Activated T-cell treated with anti-CD3 and anti-CD28 coated beads, Interleukin-2, amount 50 U/mL, for 72 hours (primary cell): ENCODE measurements around the gene PRDM16. TPM values are rescaled to one million over a fixed set of nuclear protein-coding genes. Genes with fewer than 3 reads are reported as not detected.

Experiments
- ATAC-seq, 2 donors: fragments of 150-1000 bp; cut with Tn5 transposase; replicated peaks in 1 of 2; 2 replicates each; pipeline ENCODE4 v1.10.0; 2021; ENCODE audit warnings: moderate library complexity in 2 of 2, mild to moderate bottlenecking in 1 of 2
- DNase-seq, 2 donors: peaks; one replicate each; pipeline ENCODE4 v3.0.0; 2021 to 2022; ENCODE audit warnings: mixed read lengths in 1 of 2
- H3K27ac Mint-ChIP-seq: one replicate; pipeline ENCODE4 v1.8.0; 2022; ENCODE audit warnings: mild to moderate bottlenecking, moderate library complexity, mixed read lengths
- H3K27me3 Mint-ChIP-seq: one replicate; pipeline ENCODE4 v1.8.0; 2022; ENCODE audit warnings: low read depth, mixed read lengths
- H3K36me3 Mint-ChIP-seq, 2 donors: one replicate each; pipeline ENCODE4 v1.8.0; 2022; ENCODE audit warnings: mixed read lengths in 2 of 2, mild to moderate bottlenecking in 1 of 2; ENCODE audit not compliant: insufficient read depth in 2 of 2
- H3K4me1 Mint-ChIP-seq: one replicate; pipeline ENCODE4 v1.8.0; 2022; ENCODE audit warnings: low read depth, mixed read lengths
- H3K4me3 Mint-ChIP-seq, 2 donors: one replicate each; pipeline ENCODE4 v1.8.0; 2022; ENCODE audit warnings: mild to moderate bottlenecking in 2 of 2, mixed read lengths in 2 of 2, moderate library complexity in 2 of 2
- H3K9me3 Mint-ChIP-seq, 2 donors: one replicate each; pipeline ENCODE4 v1.8.0; 2022; ENCODE audit warnings: mixed read lengths in 2 of 2
- total RNA-seq, 2 donors: library from RNA; stranded (reverse); gene quantifications; one replicate each; pipeline ENCODE4 v1.2.3, GENCODE V29; 2022

Gene PRDM16
- total RNA-seq, 2 donors from 2014 or later = 0.77 to 1.7 TPM

GRCh38 chr1:3441880-3442279, 372.9 kb downstream of the PRDM16 start:
- H3K4me3 Mint-ChIP-seq = no peak overlapping the region
- ATAC-seq (no peak), DNase-seq (no peak)
- H3K9me3 Mint-ChIP-seq = no peaks in the 10 kb centered on the region
- H3K36me3 Mint-ChIP-seq = no peaks in the 10 kb centered on the region
- no peaks in the 10 kb centered on the region for H3K27me3 Mint-ChIP-seq
- H3K27ac Mint-ChIP-seq = no peak overlapping the region
- H3K4me1 Mint-ChIP-seq = no peaks in the 10 kb centered on the region

GRCh38 chr1:3442331-3442730, 373.3 kb downstream of the PRDM16 start:
- Mint-ChIP-seq H3K36me3 (peaks cover 0 to under 1% of the 10 kb centered on the region in 2 donors), H3K4me1 (no peaks in the 10 kb centered on the region), H3K27ac (no peak overlapping the region), H3K4me3 (no peak overlapping the region), H3K27me3 (no peaks in the 10 kb centered on the region), H3K9me3 (no peaks in the 10 kb centered on the region)
- ATAC-seq (no peak), DNase-seq (no peak)

GRCh38 chr1:3442901-3443300, 373.9 kb downstream of the PRDM16 start:
- H3K36me3 Mint-ChIP-seq = peaks cover 0 to 2% of the 10 kb centered on the region in 2 donors
- no peaks in the 10 kb centered on the region for H3K4me1 Mint-ChIP-seq
- no peak for DNase-seq
- H3K4me3 Mint-ChIP-seq = no peak overlapping the region
- peaks cover 0 to 2% of the 10 kb centered on the region in 2 donors for H3K9me3 Mint-ChIP-seq
- H3K27me3 Mint-ChIP-seq = no peaks in the 10 kb centered on the region
- no peak overlapping the region for H3K27ac Mint-ChIP-seq
- ATAC-seq = no peak

GRCh38 chr1:3443807-3444206, 374.8 kb downstream of the PRDM16 start:
- ATAC-seq (no peak), DNase-seq (no peak)
- no peak overlapping the region for H3K4me3 Mint-ChIP-seq
- no peak overlapping the region for H3K27ac Mint-ChIP-seq
- no peaks in the 10 kb centered on the region for H3K27me3 Mint-ChIP-seq
- no peaks in the 10 kb centered on the region for H3K4me1 Mint-ChIP-seq
- peaks cover 0 to 2% of the 10 kb centered on the region in 2 donors for H3K9me3 Mint-ChIP-seq
- peaks cover 1 to 2% of the 10 kb centered on the region in 2 donors for H3K36me3 Mint-ChIP-seq

GRCh38 chr1:3444298-3444697, 375.3 kb downstream of the PRDM16 start:
- H3K27ac Mint-ChIP-seq = no peak overlapping the region
- peaks cover 0 to 2% of the 10 kb centered on the region in 2 donors for H3K9me3 Mint-ChIP-seq
- ATAC-seq (no peak), DNase-seq (no peak)
- H3K27me3 Mint-ChIP-seq = no peaks in the 10 kb centered on the region
- no peak overlapping the region for H3K4me3 Mint-ChIP-seq
- peaks cover 1 to 2% of the 10 kb centered on the region in 2 donors for H3K36me3 Mint-ChIP-seq
- no peaks in the 10 kb centered on the region for H3K4me1 Mint-ChIP-seq

GRCh38 chr1:3444736-3445135, 375.7 kb downstream of the PRDM16 start:
- H3K4me1 Mint-ChIP-seq = no peaks in the 10 kb centered on the region
- ATAC-seq (no peak), DNase-seq (no peak)
- peaks cover 0 to 2% of the 10 kb centered on the region in 2 donors for H3K9me3 Mint-ChIP-seq
- no peak overlapping the region for H3K4me3 Mint-ChIP-seq
- peaks cover 3% of the 10 kb centered on the region for H3K27me3 Mint-ChIP-seq
- peaks cover 1 to 2% of the 10 kb centered on the region in 2 donors for H3K36me3 Mint-ChIP-seq
- H3K27ac Mint-ChIP-seq = no peak overlapping the region

- Mint-ChIP-seq H3K4me1 (no peaks in the 10 kb centered on the region), H3K9me3 (peaks cover 0 to 2% of the 10 kb centered on the region in 2 donors), H3K27ac (no peak overlapping the region), H3K27me3 (peaks cover 17% of the 10 kb centered on the region), H3K4me3 (no peak overlapping the region), H3K36me3 (peaks cover 1 to 2% of the 10 kb centered on the region in 2 donors)
- ATAC-seq (no peak), DNase-seq (no peak)
Measured at GRCh38 chr1:3450202-3450863, 381.3 kb downstream of the PRDM16 start.

GRCh38 chr1:3450983-3451382, 382.0 kb downstream of the PRDM16 start:
- Mint-ChIP-seq H3K4me1 (no peaks in the 10 kb centered on the region), H3K27ac (no peak overlapping the region), H3K36me3 (peaks cover 1 to 2% of the 10 kb centered on the region in 2 donors), H3K9me3 (peaks cover 0 to 2% of the 10 kb centered on the region in 2 donors), H3K4me3 (no peak overlapping the region), H3K27me3 (peaks cover 17% of the 10 kb centered on the region)
- ATAC-seq (no peak), DNase-seq (no peak)

- peaks cover 1 to 2% of the 10 kb centered on the region in 2 donors for H3K36me3 Mint-ChIP-seq
- no peak overlapping the region for H3K4me3 Mint-ChIP-seq
- no peak overlapping the region for H3K27ac Mint-ChIP-seq
- ATAC-seq (no peak), DNase-seq (no peak)
- peaks cover 17% of the 10 kb centered on the region for H3K27me3 Mint-ChIP-seq
- peaks cover 0 to 2% of the 10 kb centered on the region in 2 donors for H3K9me3 Mint-ChIP-seq
- H3K4me1 Mint-ChIP-seq = no peaks in the 10 kb centered on the region
Measured at GRCh38 chr1:3451994-3452865, 383.2 kb downstream of the PRDM16 start.

- DNase-seq (no peak), ATAC-seq (no peak)
- H3K27ac Mint-ChIP-seq = no peak overlapping the region
- H3K36me3 Mint-ChIP-seq = peaks cover 0 to 1% of the 10 kb centered on the region in 2 donors
- H3K27me3 Mint-ChIP-seq = peaks cover 17% of the 10 kb centered on the region
- peaks cover 0 to under 1% of the 10 kb centered on the region in 2 donors for H3K9me3 Mint-ChIP-seq
- H3K4me3 Mint-ChIP-seq = no peak overlapping the region
- no peaks in the 10 kb centered on the region for H3K4me1 Mint-ChIP-seq
Measured at GRCh38 chr1:3452866-3453175, 383.8 kb downstream of the PRDM16 start.

- DNase-seq = peak; percentile 76 to 83
- peaks cover 17% of the 10 kb centered on the region for H3K27me3 Mint-ChIP-seq
- no peaks in the 10 kb centered on the region for H3K4me1 Mint-ChIP-seq
- H3K36me3 Mint-ChIP-seq = no peaks in the 10 kb centered on the region
- H3K9me3 Mint-ChIP-seq = no peaks in the 10 kb centered on the region
- H3K4me3 Mint-ChIP-seq = peak overlapping the region; percentile 50 to 67
- no peak overlapping the region for H3K27ac Mint-ChIP-seq
- ATAC-seq = peak; percentile 80 to 81
Measured at GRCh38 chr1:3453203-3453761, 384.3 kb downstream of the PRDM16 start.

GRCh38 chr1:3453891-3454810, 385.1 kb downstream of the PRDM16 start, which contains the start of gene ARHGEF16:
Gene ARHGEF16 (plus strand): TSS chr1:3454665. CDS start chr1:3463085, 8,420 bp downstream.
- peak; percentile 31 to 39 for DNase-seq

More at GRCh38 chr1:3453891-3454810, 385.1 kb downstream of the PRDM16 start, which contains the start of gene ARHGEF16:
- Mint-ChIP-seq H3K27me3 (peaks cover 17% of the 10 kb centered on the region), H3K27ac (no peak within 1 kb of the TSS), H3K9me3 (no peaks in the 10 kb centered on the region), H3K4me3 (peak within 1 kb of the TSS; percentile 55 to 74), H3K36me3 (no peaks in the 10 kb centered on the region), H3K4me1 (no peaks in the 10 kb centered on the region)
- ATAC-seq = peak; percentile 52 to 55
